ENCODE measurements around the gene CHKB. TPM values are rescaled to one million over a fixed set of nuclear protein-coding genes. Genes with fewer than 3 reads are reported as not detected.
A peak's percentile ranks its signal among the peaks of the same experiment; 100 is the strongest.

CHKB gene
- total RNA-seq, 1 donor from 2014 or later = 36.1 TPM

DNA sequence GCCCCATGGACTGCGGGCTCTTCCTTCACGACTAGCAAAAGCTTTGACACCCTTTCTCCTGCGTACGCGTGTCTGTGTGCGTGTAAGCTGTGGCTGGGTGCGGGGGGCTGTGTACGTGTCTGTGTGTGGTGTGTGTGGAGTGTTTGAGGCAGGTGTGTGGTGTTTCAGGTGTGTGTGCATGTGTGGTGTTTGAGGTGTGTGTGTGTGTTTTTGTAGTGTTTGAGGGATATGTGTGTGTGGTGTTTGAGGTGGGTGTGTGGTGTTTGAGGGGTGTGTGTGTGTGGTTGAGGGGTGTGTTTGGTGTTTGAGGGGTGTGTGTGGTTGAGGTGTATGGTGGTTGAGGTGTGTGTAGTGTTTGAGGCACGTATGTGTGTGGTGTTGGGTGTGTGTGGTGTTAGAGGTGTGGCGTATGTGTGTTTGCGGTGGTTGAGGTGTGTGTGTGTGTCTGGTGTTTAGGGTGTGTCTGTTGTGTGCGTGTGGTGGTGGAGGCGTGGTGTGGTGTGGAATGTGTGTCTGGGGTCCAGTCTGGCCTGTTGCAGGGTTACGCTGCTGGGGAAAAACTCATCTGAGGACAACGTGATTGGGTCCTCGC lies 46.0 kb upstream of the CHKB start:
- Mint-ChIP-seq H3K36me3 (ENCODE audit: low read depth, unreplicated experiment) (peaks cover 2% of the 10 kb centered on the region), H3K4me3 (ENCODE audit: unreplicated experiment) (peak overlapping the region; percentile 92), H3K4me1 (ENCODE audit: low read depth, unreplicated experiment) (peaks cover 7% of the 10 kb centered on the region), H3K27ac (ENCODE audit: unreplicated experiment) (peak overlapping the region; percentile 79), H3K9me3 (ENCODE audit: unreplicated experiment) (no peaks in the 10 kb centered on the region), H3K27me3 (ENCODE audit: low read depth, unreplicated experiment) (no peaks in the 10 kb centered on the region)
- Histone ChIP-seq H2AFZ (ENCODE audit: low read depth, low read length) (peak overlapping the region; percentile 92), H3K4me1 (ENCODE audit: insufficient read depth, low read length) (peaks cover 13% of the 10 kb centered on the region), H4K20me1 (ENCODE audit: insufficient read depth, low read length) (no peaks in the 10 kb centered on the region), H3K79me2 (ENCODE audit: insufficient read depth, low read length) (no peaks in the 10 kb centered on the region), H3K9ac (ENCODE audit: low read length) (peak overlapping the region; percentile 79), H3K4me3 (ENCODE audit: insufficient read depth, low read depth, low read length) (peak overlapping the region; percentile 72), H3K27me3 (ENCODE audit: insufficient read depth, low read length) (no peaks in the 10 kb centered on the region), H3K36me3 (ENCODE audit: insufficient read depth, low read length) (no peaks in the 10 kb centered on the region), H3K27ac (ENCODE audit: low read depth, low read length) (no peak overlapping the region), H3K9me3 (ENCODE audit: insufficient read depth, low read depth, low read length) (no peaks in the 10 kb centered on the region), H3K4me2 (ENCODE audit: low read length) (peak overlapping the region; percentile 100)
- TF ChIP-seq, protein P1, sequence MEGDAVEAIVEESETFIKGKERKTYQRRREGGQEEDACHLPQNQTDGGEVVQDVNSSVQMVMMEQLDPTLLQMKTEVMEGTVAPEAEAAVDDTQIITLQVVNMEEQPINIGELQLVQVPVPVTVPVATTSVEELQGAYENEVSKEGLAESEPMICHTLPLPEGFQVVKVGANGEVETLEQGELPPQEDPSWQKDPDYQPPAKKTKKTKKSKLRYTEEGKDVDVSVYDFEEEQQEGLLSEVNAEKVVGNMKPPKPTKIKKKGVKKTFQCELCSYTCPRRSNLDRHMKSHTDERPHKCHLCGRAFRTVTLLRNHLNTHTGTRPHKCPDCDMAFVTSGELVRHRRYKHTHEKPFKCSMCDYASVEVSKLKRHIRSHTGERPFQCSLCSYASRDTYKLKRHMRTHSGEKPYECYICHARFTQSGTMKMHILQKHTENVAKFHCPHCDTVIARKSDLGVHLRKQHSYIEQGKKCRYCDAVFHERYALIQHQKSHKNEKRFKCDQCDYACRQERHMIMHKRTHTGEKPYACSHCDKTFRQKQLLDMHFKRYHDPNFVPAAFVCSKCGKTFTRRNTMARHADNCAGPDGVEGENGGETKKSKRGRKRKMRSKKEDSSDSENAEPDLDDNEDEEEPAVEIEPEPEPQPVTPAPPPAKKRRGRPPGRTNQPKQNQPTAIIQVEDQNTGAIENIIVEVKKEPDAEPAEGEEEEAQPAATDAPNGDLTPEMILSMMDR (IDR thresholded peaks at IDR 0.05; ENCODE audit: insufficient read depth, low read depth, low read length) = no peak
- TF ChIP-seq EZH2 (IDR thresholded peaks at IDR 0.05; ENCODE audit: insufficient read depth, low read length) = no peak
- FAIRE-seq (no peak), DNase-seq (ENCODE audit: low read depth) (no peak)

DNA sequence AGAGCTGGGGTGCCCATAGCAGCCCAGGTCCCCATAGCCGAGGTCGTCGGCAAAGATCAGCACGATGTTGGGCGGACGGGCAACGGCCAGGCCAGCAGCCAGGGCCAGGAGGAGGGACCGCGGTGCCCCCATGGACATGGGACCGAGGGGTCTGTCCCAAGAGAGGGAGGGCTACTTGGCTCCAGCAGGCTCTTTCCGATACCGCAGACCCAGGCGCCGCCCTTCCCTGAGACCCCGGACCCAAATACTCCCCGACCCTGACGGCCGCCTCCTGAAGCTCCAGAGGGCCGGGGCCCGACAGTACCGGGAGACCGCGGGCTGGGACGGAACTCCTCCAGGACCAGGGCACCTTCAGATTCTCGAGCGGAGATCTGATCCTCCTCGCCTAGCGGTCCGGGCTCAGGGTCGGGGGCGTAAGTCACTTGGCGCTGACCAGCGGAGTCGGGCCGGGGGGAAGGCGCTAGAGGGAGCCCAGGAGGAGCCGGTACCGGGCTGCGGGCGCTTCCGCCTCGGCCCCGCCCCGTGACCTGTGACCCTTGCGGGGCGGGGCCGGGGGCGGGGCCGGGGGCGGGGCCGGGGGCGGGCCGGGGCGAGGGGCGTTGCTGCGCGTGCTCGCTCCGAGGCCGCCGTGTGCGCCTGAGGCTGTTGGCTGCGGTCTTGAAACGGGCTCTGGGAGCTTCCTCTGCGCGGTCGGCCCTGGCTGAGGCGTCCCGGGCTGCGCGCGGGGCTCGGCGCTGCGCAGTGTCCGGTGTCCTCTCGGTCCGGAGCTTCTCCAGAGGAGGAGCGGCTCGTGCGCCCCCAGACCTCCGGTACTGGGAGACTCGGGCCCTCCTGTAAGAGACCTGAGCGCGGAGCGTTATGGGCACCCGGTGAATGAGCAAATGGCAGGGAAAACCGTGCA lies 45.2 kb upstream of the CHKB start, which contains the start of gene ARSA:
Gene ARSA, minus strand, starts transcription at position 511 of the 901 bp plus-strand sequence. Its CDS starts 373 bp downstream, at position 138.
- Mint-ChIP-seq H3K27ac (ENCODE audit: unreplicated experiment) (peak within 1 kb of the TSS; percentile 79), H3K27me3 (ENCODE audit: low read depth, unreplicated experiment) (no peaks in the 10 kb centered on the region), H3K4me3 (ENCODE audit: unreplicated experiment) (peak within 1 kb of the TSS; percentile 92), H3K36me3 (ENCODE audit: low read depth, unreplicated experiment) (peaks cover 2% of the 10 kb centered on the region), H3K9me3 (ENCODE audit: unreplicated experiment) (no peaks in the 10 kb centered on the region), H3K4me1 (ENCODE audit: low read depth, unreplicated experiment) (peaks cover 7% of the 10 kb centered on the region)
- Histone ChIP-seq H3K79me2 (ENCODE audit: insufficient read depth, low read length) (no peaks in the 10 kb centered on the region), H2AFZ (ENCODE audit: low read depth, low read length) (peak within 1 kb of the TSS; percentile 92), H3K4me2 (ENCODE audit: low read length) (peak within 1 kb of the TSS; percentile 100), H3K9me3 (ENCODE audit: insufficient read depth, low read depth, low read length) (no peaks in the 10 kb centered on the region), H3K27ac (ENCODE audit: low read depth, low read length) (no peak within 1 kb of the TSS), H3K4me1 (ENCODE audit: insufficient read depth, low read length) (peaks cover 13% of the 10 kb centered on the region), H3K27me3 (ENCODE audit: insufficient read depth, low read length) (no peaks in the 10 kb centered on the region), H4K20me1 (ENCODE audit: insufficient read depth, low read length) (no peaks in the 10 kb centered on the region), H3K9ac (ENCODE audit: low read length) (peak within 1 kb of the TSS; percentile 79), H3K4me3 (ENCODE audit: insufficient read depth, low read depth, low read length) (peak within 1 kb of the TSS; percentile 73), H3K36me3 (ENCODE audit: insufficient read depth, low read length) (no peaks in the 10 kb centered on the region)
- FAIRE-seq = no peak
- no peak for TF ChIP-seq EZH2 (IDR thresholded peaks at IDR 0.05; ENCODE audit: insufficient read depth, low read length)
- TF ChIP-seq, protein P1 (IDR thresholded peaks at IDR 0.05; ENCODE audit: insufficient read depth, low read depth, low read length) = no peak
- DNase-seq (ENCODE audit: low read depth) = peak; percentile 68
